ENCODE results near the gene PRR35. TPM values are rescaled to one million over a fixed set of nuclear protein-coding genes. Genes with fewer than 3 reads are reported as not detected.

Gene PRR35
- total RNA-seq, 2 experiments from 2014 or later = not detected

GRCh38 chr16:536746-537145, 23.4 kb upstream of the PRR35 start:
- H3K36me3 Mint-ChIP-seq (ENCODE audit: low read depth) = peaks cover 3% of the 10 kb centered on the region
- H3K27me3 Mint-ChIP-seq = no peaks in the 10 kb centered on the region
- CTCF ChIA-PET = interaction anchor here (1.3 kb wide), 1 partner anchor 13 kb away, joined by 3 read pairs; no protein-coding TSS in a partner anchor
- ATAC-seq (no peak), DNase-seq (no peak)
- no peak for TF ChIP-seq CTCF (IDR thresholded peaks at IDR 0.05)
- no peak overlapping the region for H3K27ac Mint-ChIP-seq
- H3K4me1 Mint-ChIP-seq (ENCODE audit: low read depth) = no peaks in the 10 kb centered on the region
- no peaks in the 10 kb centered on the region for H3K9me3 Mint-ChIP-seq
- POLR2A ChIA-PET = no interaction called here
- H3K4me3 Mint-ChIP-seq = no peak overlapping the region
- intact Hi-C loops (cut with micrococcal nuclease) = no loop called here

GRCh38 chr16:537415-538335, 22.5 kb upstream of the PRR35 start:
- no peak overlapping the region for H3K4me3 Mint-ChIP-seq
- no peaks in the 10 kb centered on the region for H3K4me1 Mint-ChIP-seq (ENCODE audit: low read depth)
- DNase-seq (no peak), ATAC-seq (no peak)
- TF ChIP-seq CTCF (IDR thresholded peaks at IDR 0.05) = no peak
- H3K36me3 Mint-ChIP-seq (ENCODE audit: low read depth) = peaks cover 3% of the 10 kb centered on the region
- intact Hi-C loops (cut with micrococcal nuclease) = no loop called here
- ChIA-PET CTCF (interaction anchor here (1.3 kb wide), 1 partner anchor 12 kb away, joined by 3 read pairs; no protein-coding TSS in a partner anchor), POLR2A (no interaction called here)
- no peaks in the 10 kb centered on the region for H3K27me3 Mint-ChIP-seq
- H3K9me3 Mint-ChIP-seq = no peaks in the 10 kb centered on the region
- no peak overlapping the region for H3K27ac Mint-ChIP-seq

- TF ChIP-seq CTCF (IDR thresholded peaks at IDR 0.05) = no peak
- ATAC-seq (no peak), DNase-seq (no peak)
- Mint-ChIP-seq H3K36me3 (ENCODE audit: low read depth) (peaks cover 6% of the 10 kb centered on the region), H3K4me3 (no peak overlapping the region), H3K9me3 (no peaks in the 10 kb centered on the region), H3K27ac (no peak overlapping the region), H3K4me1 (ENCODE audit: low read depth) (no peaks in the 10 kb centered on the region), H3K27me3 (no peaks in the 10 kb centered on the region)
- CTCF ChIA-PET = no interaction called here
- POLR2A ChIA-PET = interaction anchor here (2.1 kb wide), 1 partner anchor 9 kb away, joined by 7 read pairs; no protein-coding TSS in a partner anchor
- intact Hi-C loops (cut with micrococcal nuclease) = no loop called here
Observed at GRCh38 chr16:539901-540530, 20.2 kb upstream of the PRR35 start.

GRCh38 chr16:540645-541340, 19.4 kb upstream of the PRR35 start:
- ATAC-seq (no peak), DNase-seq (no peak)
- H3K27ac Mint-ChIP-seq = no peak overlapping the region
- TF ChIP-seq CTCF (IDR thresholded peaks at IDR 0.05) = no peak
- H3K4me3 Mint-ChIP-seq = no peak overlapping the region
- no peaks in the 10 kb centered on the region for H3K9me3 Mint-ChIP-seq
- H3K27me3 Mint-ChIP-seq = no peaks in the 10 kb centered on the region
- intact Hi-C loops (cut with micrococcal nuclease) = no loop called here
- POLR2A ChIA-PET = interaction anchor here (2.1 kb wide), 1 partner anchor 10 kb away, joined by 7 read pairs; no protein-coding TSS in a partner anchor
- H3K4me1 Mint-ChIP-seq (ENCODE audit: low read depth) = no peaks in the 10 kb centered on the region
- peaks cover 8% of the 10 kb centered on the region for H3K36me3 Mint-ChIP-seq (ENCODE audit: low read depth)
- CTCF ChIA-PET = interaction anchor here (0.9 kb wide), 1 partner anchor 26 kb away, joined by 3 read pairs; the partner anchor contains the start of gene NHLRC4

All from activated CD8-positive, alpha-beta T cell treated with anti-CD3 and anti-CD28 coated beads for 36 hours (primary cell).